KOPT-K1 (cell line): Measurements from ENCODE around the gene CUEDC1.
A peak's percentile ranks its signal among the peaks of the same experiment; 100 is the strongest.
"Not testable (repeated sequence)": the region's sequence is repeated elsewhere in the genome, so short reads cannot be mapped to it uniquely, and the experiment has no call there.

Experiments
- H3K27ac ChIP-seq: fragments of 200-600 bp; sonication (generic); 2 replicates; pipeline ENCODE4 v1.5.1; 2016; ENCODE audit warnings: antibody characterized with exemption, mild to moderate bottlenecking, low read depth, low read length; ENCODE audit not compliant: poor library complexity, severe bottlenecking
- H3K36me3 ChIP-seq: fragments of 200-600 bp; sonication (generic); 2 replicates; pipeline ENCODE4 v1.5.1; 2017; ENCODE audit warnings: antibody characterized with exemption, mild to moderate bottlenecking, low read length, moderate library complexity; ENCODE audit not compliant: insufficient read depth
- H3K9me3 ChIP-seq: fragments of 200-600 bp; sonication (generic); 2 replicates; pipeline ENCODE4 v1.5.1; 2017; ENCODE audit warnings: antibody characterized with exemption, low read length, mild to moderate bottlenecking; ENCODE audit not compliant: insufficient read depth, poor library complexity, severe bottlenecking

CUEDC1 gene

DNA sequence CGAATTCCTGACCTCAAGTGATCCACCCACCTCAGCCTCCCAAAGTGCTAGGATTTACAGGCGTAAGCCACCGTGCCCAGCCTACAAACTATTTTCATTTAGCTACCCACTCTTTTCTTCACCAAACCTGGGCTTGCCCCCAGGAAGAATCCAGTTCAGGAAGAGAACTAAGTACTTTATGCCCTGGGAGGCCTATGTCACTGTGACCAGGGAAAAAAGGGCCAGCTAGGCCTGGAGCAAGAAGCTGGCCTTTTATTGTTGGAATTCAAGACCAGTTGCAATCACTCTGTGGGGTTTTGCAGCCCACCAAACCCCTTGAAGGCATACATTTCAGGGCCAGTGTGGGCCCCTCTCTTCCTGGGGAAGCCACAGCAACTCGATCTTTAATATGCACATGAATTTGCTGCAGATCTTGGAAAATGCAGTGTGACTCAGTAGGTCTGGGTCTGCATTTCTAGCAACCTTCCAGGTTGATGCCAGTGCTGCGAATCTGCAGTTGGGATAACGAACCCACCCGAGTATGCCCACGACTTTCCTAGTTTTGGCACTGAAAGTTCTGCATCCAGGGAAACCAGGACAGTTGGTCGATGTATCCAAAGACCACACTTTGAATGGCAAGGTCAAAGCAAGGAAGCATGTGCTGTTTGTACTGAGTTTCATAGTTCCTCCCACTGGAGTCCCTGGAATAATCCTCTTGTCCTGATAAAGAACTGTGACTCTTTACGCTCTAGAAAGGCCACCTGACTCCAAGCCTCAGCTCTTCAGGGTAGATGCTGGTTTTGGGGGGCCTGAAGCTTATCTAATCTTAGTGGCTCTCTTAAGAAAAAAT, 98.2 kb downstream of the CUEDC1 start:
- no peaks in the 10 kb centered on the region for H3K9me3 ChIP-seq
- H3K36me3 ChIP-seq, result no peaks in the 10 kb centered on the region
- no peak overlapping the region for H3K27ac ChIP-seq

DNA sequence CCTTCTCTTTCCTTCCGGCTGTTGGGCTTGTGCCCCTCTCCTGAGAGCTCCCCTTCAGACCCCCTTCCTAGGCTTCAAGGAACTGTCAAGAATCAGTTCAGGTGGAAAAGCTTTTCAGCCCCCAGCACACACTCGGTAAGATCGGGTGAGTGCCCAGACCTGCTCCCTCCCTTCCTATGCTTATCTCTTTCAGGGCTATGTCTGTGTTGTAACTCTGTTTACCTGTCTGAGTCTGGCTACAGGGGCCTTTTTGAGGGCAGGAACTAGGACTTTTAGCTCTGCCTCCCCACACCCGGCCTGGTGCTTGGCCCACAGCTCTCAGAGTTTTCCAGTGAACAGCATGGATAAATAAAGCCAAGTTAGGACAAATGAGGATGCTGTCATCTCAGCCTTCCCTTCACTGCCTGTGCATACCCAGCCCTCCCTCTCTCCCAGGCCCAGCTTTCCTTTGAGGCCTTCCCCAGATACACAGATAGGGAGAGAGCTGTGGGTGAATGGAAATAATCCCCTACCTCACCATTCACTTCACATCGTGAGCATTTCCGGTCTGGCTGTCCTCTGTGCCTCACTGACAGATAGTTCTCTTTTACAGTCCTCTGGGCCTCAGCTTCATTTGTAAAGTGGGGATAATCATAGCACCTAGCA, 99.7 kb downstream of the CUEDC1 start:
- no peak overlapping the region for H3K27ac ChIP-seq
- no peaks in the 10 kb centered on the region for H3K36me3 ChIP-seq
- no peaks in the 10 kb centered on the region for H3K9me3 ChIP-seq

DNA sequence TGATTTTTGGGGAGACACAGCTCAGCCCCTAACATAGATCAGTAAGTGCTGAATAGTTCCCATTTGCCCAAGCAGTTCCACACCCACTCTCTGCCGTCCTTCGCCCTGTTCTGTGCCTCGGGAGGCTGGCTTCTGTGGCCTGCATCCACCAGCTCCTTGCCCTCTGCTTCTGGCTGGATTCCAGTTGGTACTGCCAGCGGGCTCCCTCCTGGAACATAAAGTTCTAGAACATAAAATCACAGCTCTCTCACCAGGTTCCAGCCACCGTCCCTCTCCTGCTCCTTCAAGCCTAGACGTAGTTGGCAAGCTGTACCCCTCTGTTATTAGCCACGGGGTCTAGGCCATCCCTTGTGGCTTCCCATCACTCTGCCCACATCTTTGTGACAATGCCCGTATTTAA, 101.5 kb downstream of the CUEDC1 start:
- Histone ChIP-seq H3K36me3 (peaks cover 2% of the 10 kb centered on the region; the same call in 1 of the 2 replicates), H3K27ac (no peak overlapping the region), H3K9me3 (no peaks in the 10 kb centered on the region)

DNA sequence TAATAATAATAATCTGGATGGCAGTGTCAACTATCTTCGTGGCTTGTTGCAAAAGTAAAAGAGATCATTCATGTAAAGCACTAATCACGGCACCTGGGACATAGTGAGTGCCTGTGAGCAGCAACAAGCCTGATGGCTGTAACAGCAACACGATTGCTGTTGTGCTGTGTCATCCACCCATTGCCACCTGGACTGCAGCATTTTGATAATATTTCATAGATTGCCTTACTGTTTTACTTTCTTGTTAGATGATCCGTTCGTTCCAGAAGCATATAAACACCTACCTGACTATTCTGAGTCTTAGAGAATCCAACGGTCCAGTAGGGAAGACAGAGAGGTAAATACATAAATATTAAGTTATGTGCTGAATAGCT, 102.3 kb downstream of the CUEDC1 start:
- Histone ChIP-seq H3K36me3 (peaks cover 9% of the 10 kb centered on the region), H3K9me3 (no peaks in the 10 kb centered on the region), H3K27ac (no peak overlapping the region)

DNA sequence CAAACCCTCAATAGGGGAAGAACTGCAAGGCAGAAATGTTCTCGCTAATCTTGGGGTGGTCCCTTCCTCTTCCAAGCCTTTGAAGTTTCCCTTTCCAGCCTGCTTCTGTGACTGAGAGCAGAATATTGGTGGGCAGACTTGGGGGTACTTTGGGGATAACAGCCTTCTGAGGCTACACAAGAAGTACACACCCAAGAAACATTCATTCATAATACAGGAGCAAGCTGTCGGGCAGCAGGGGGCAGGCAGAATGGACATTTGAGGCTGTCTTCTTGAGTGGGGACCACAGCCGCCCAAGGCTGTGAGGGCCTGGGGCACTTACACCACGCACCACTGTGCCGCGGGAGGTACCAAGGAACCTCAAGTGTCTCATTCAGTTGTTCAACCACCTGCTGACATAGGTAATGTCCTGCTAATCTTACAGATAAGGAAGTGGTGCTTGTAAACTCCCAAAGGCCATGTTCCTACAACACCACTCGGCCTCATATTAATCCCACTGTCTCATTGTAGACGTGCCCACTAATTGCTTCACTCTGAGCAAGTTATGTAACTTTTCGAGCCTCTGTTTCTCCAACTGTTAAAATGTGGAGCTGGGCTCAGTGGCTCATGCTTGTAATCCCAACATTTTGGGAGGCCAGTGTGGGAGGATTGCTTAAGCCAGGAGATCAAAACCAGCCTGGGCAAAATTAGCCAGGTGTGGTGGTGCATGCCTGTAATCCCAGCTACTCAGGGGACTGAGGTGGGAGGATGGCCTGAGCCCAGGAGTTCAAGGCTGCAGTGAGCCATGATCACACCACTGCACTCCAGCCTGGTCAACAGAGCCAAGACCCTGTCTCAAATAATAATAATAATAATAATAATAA, 102.9 kb downstream of the CUEDC1 start:
- no peaks in the 10 kb centered on the region for H3K9me3 ChIP-seq
- H3K36me3 ChIP-seq, result peaks cover 13% of the 10 kb centered on the region
- H3K27ac ChIP-seq, result peak overlapping the region; percentile 6

DNA sequence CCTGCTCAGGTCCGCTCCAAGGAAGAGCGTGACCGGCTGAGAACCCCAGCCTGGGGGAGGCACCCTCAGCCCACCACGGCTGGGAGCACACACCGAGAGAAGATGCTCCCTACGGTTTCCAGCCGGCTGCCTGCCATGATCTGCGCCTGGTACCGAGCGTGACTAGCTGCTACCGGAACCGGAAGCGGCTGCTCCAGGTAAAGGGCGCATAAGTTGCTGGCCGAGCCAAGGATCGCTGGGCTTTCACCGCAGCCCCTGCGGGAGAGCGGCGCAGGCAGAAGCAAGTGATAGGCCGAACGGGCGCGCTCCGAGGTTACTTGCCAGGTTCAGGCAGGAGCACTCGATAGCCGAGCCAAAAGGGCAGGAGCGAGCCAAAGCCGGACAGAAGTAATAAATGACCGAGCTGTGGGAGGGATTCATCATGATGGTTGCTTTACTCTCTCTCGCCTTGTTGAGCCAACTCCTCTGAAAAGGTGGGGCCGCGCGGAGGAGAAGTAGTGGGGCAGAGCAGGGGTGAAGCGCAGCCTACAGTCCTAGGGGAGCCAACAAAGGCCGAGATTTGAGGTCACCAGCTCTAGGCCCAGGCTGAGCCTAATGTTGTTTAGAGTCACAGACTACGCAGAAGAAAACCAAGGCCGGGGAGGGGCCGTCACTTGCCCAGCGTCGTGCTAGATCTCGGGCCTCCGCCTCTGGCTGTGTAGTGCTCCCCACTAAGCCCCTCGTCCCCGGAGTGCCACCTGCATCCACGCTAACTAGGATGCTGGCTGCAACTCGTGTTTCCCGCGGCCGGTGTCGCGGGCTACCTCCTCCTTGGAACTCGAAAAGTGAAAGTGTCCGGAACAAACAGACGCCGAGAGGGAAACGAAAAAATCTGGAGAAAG, 105.1 kb downstream of the CUEDC1 start, which contains the start of gene MRPS23:
Gene MRPS23, minus strand, starts transcription at position 171 of the 881 bp plus-strand sequence. Its CDS starts 34 bp downstream, at position 137.
- Histone ChIP-seq H3K9me3 (no peaks in the 10 kb centered on the region), H3K36me3 (peaks cover 26% of the 10 kb centered on the region), H3K27ac (peak within 1 kb of the TSS; percentile 67)

DNA sequence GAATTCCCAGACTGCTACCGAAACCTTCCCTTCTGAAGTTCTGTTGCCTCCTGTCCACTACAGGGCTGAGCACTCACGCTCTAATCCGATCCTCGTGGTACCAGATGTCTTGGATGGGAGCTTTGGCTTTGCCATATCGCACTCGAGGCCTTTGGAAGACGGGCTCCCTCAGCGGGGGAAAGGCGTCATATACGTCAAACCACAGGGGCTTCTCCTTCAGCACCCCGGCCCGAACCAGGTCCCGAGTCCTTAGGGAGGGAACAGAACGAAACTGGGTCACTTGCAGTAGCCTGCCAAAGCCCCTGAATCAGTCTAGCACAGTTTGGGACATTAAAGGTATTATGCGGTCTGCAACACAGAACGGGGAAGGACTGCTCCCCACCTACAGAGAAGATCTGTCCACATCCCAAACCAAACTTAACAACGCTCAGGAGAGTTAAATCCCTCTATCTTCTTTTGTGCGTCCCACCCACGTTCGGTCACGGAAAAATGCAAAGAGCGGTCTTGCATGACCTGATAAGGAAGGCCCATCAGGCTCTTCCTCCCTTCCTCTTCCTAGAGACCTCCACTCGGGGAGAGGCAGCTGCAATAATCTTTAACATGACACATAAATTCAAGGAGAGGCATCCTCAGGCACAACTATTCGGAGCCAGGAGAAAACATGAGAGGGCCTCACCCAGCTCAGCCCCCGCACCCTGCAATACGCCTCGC, 105.9 kb downstream of the CUEDC1 start:
- Histone ChIP-seq H3K9me3 (no peaks in the 10 kb centered on the region), H3K27ac (peak overlapping the region; percentile 67), H3K36me3 (peaks cover 34% of the 10 kb centered on the region)

DNA sequence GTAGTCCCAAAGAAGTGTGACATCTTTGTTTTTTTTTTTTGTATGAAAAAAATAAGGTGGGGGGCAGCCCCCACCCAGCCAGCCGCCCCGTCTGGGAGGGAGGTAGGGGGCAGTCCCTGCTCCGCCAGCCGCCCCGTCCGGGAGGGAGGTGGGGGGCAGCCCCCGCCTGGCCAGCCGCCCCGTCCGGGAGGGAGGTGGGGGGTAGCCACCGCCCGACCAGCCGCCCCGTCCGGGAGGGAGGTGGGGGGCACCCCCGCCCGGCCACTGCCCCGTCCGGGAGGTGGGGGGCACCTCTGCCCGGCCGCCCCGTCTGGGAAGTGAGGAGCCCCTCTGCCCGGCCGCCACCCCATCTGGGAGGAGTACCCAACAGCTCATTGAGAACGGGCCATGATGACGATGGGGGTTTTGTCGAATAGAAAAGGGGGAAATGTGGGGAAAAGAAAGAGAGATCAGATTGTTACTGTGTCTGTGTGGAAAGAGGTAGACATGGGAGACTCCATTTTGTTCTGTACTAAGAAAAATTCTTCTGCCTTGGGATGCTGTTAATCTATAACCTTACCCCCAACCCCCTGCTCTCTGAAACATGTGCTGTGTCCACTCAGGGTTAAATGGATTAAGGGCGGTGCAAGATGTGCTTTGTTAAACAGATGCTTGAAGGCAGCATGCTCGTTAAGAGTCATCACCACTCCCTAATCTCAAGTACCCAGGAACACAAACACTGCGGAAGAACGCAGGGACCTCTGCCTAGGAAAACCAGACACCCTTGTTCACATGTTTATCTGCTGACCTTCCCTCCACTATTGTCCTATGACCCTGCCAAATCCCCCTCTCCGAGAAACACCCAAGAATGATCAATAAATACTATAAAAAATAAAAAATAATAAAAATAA, 108.9 kb downstream of the CUEDC1 start:
- not testable (repeated sequence) for H3K9me3 ChIP-seq, H3K27ac ChIP-seq
- H3K36me3 ChIP-seq, result peaks cover 59% of the 10 kb centered on the region

DNA sequence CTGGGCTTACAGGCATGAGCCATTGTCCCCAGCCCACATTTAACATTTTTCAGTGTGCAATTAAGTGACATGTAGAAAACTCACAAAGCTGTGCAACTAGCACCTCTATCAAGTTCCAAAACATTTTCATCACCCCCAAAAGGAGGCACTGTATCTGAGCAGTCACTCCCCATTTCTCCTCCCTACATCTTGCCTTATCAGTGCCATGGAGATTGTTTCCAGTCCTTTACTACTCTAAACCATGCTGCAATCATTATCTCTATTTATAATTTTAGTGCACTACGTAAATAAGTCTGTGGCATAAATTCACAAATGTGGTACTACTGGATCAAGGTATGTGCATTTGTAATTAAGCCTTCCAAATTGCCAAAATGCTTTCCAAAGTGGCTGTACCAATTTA, 112.9 kb downstream of the CUEDC1 start:
- peaks cover 86% of the 10 kb centered on the region for H3K36me3 ChIP-seq
- no peak overlapping the region for H3K27ac ChIP-seq
- no peaks in the 10 kb centered on the region for H3K9me3 ChIP-seq

DNA sequence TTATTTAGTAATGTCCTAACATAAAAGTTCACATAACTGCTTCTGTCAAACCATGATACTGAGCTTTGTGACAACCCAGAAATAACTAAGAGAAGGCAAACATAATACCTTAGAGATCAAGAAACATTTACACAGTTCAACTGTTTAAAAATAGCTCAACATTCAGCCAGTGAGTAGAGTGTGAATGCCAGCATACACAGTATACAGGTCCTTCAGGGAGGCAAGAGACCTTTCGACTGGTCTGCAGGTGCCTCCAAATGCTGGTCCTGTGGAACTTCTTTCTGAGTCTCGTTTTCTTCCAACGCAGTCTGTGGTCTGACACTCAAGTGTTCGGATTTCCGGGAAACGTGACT, 115.7 kb downstream of the CUEDC1 start:
- Histone ChIP-seq H3K9me3 (no peaks in the 10 kb centered on the region), H3K27ac (no peak overlapping the region), H3K36me3 (peaks cover 78% of the 10 kb centered on the region)

DNA sequence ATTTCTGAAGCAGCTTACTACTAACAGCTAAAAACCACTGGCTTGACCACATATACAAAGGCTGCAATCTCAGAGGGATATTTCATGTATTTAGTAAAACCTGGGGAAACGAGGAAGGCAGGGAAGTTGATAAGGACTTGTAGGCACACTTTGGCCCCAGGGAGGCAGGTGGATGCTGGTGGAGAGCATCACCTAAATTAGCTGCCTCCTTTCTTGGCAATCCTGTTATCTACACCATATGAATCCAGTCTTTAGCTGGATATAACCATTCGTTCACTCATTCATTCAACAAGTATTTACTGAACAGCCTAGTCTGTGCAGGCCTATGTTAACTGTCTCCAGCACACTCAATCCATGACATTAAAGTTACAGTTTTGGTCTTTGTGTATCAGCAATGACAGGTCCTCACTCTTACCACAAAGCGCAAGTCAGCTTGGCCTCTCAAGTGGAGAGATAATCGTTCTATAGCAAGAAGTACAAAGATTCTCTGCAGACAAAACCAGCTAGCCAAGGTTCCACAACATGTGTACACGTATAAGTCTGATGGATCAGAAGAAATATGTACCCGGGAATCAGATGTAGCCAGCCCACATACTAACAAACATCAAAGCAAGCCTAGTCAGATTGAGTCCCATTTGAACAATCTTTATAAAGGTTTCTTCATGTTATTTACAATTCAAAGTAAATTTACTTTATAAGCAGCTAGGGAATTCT, 116.2 kb downstream of the CUEDC1 start:
- Histone ChIP-seq H3K27ac (no peak overlapping the region), H3K9me3 (no peaks in the 10 kb centered on the region), H3K36me3 (peaks cover 72% of the 10 kb centered on the region)

DNA sequence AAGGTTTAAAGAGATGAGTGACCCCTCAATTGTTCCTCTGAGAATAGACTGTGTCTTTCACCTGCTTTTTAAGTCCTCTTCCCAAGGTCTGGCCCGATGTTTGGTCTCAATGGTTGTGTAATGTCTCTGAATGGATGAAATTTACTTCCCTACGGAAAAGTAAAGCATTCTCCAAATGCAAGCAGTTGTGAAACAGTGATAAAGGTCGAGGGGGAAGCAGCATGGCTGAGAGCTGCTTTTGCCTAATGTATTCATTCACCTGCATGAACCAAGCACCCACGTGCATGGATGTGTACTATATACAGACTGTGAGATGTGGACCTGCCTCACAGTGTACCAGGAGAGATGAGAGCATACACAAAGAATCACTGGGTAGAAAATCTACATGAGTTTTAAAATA, 116.8 kb downstream of the CUEDC1 start:
- Histone ChIP-seq H3K9me3 (no peaks in the 10 kb centered on the region), H3K36me3 (peaks cover 68% of the 10 kb centered on the region), H3K27ac (no peak overlapping the region)
